ENCODE results near the gene SOX8.

Gene SOX8

DNA sequence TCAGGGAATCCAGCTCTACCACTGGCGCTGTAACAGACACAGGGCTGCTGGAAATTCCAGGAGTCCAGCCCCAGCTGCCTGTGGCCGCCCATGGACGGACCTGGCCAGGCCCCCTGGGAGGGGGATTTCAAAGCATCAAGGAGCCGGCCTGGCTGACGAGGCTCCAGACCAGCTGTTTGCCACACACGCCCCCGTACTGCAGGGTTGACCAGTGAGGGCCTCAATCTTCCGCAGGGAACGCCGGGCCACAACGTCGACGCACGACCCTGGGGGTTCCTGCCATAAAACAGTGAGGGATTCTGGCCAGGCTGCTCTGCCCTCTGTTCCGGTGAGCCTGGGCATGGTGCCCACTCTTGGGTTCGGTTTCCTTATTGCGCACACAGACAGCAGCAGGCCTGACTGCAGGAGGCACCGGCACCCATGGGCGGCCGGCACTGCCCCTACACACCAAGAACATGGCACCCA, 14.5 kb upstream of the SOX8 start:
- no peak overlapping the region for H3K27ac ChIP-seq (ENCODE audit: extremely low read depth, low read depth, low read length)
- H3K36me3 ChIP-seq (ENCODE audit: control insufficient read depth in 2 of 2, insufficient read depth in 1 of 2, low read length in 2 of 2), result peaks cover 0 to 26% of the 10 kb centered on the region in 2 experiments; a peak in 1 of 3 replicates
- no peak overlapping the region for H3K4me3 ChIP-seq (ENCODE audit: low read depth, low read length)
- TF ChIP-seq KLF1 (tag by site-specific recombination; IDR thresholded peaks at IDR 0.05) (no peak), ZNF366 (tag by site-specific recombination; conservative IDR thresholded peaks at IDR 0.05) (no peak), ZNF10 (tag by site-specific recombination; IDR thresholded peaks at IDR 0.05) (no peak), ZNF211 (tag by site-specific recombination; IDR thresholded peaks at IDR 0.05; ENCODE audit: low read depth) (no peak), ZNF658 (tag by site-specific recombination; IDR thresholded peaks at IDR 0.05) (no peak), ZNF707 (tag by site-specific recombination; IDR thresholded peaks at IDR 0.05) (no peak), IKZF3 (tag by site-specific recombination; IDR thresholded peaks at IDR 0.05) (no peak), ZNF292 (tag by site-specific recombination; IDR thresholded peaks at IDR 0.05; ENCODE audit: borderline replicate concordance, low read depth) (no peak), BCL11A (tag by site-specific recombination; IDR thresholded peaks at IDR 0.05; ENCODE audit: low read depth) (no peak)
- TF ChIP-seq, protein P1, sequence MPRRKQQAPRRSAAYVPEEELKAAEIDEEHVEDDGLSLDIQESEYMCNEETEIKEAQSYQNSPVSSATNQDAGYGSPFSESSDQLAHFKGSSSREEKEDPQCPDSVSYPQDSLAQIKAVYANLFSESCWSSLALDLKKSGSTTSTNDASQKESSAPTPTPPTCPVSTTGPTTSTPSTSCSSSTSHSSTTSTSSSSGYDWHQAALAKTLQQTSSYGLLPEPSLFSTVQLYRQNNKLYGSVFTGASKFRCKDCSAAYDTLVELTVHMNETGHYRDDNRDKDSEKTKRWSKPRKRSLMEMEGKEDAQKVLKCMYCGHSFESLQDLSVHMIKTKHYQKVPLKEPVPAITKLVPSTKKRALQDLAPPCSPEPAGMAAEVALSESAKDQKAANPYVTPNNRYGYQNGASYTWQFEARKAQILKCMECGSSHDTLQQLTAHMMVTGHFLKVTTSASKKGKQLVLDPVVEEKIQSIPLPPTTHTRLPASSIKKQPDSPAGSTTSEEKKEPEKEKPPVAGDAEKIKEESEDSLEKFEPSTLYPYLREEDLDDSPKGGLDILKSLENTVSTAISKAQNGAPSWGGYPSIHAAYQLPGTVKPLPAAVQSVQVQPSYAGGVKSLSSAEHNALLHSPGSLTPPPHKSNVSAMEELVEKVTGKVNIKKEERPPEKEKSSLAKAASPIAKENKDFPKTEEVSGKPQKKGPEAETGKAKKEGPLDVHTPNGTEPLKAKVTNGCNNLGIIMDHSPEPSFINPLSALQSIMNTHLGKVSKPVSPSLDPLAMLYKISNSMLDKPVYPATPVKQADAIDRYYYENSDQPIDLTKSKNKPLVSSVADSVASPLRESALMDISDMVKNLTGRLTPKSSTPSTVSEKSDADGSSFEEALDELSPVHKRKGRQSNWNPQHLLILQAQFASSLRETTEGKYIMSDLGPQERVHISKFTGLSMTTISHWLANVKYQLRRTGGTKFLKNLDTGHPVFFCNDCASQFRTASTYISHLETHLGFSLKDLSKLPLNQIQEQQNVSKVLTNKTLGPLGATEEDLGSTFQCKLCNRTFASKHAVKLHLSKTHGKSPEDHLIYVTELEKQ (tag by site-specific recombination; IDR thresholded peaks at IDR 0.05; ENCODE audit: borderline replicate concordance), result no peak
- TF ChIP-seq, protein P2, sequence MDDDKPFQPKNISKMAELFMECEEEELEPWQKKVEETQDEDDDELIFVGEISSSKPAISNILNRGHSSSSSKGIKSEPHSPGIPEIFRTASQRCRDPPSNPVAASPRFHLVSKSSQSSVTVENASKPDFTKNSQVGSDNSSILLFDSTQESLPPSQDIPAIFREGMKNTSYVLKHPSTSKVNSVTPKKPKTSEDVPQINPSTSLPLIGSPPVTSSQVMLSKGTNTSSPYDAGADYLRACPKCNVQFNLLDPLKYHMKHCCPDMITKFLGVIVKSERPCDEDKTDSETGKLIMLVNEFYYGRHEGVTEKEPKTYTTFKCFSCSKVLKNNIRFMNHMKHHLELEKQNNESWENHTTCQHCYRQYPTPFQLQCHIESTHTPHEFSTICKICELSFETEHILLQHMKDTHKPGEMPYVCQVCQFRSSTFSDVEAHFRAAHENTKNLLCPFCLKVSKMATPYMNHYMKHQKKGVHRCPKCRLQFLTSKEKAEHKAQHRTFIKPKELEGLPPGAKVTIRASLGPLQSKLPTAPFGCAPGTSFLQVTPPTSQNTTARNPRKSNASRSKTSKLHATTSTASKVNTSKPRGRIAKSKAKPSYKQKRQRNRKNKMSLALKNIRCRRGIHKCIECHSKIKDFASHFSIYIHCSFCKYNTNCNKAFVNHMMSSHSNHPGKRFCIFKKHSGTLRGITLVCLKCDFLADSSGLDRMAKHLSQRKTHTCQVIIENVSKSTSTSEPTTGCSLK (tag by site-specific recombination; IDR thresholded peaks at IDR 0.05), result no peak
- TF ChIP-seq, protein P3, sequence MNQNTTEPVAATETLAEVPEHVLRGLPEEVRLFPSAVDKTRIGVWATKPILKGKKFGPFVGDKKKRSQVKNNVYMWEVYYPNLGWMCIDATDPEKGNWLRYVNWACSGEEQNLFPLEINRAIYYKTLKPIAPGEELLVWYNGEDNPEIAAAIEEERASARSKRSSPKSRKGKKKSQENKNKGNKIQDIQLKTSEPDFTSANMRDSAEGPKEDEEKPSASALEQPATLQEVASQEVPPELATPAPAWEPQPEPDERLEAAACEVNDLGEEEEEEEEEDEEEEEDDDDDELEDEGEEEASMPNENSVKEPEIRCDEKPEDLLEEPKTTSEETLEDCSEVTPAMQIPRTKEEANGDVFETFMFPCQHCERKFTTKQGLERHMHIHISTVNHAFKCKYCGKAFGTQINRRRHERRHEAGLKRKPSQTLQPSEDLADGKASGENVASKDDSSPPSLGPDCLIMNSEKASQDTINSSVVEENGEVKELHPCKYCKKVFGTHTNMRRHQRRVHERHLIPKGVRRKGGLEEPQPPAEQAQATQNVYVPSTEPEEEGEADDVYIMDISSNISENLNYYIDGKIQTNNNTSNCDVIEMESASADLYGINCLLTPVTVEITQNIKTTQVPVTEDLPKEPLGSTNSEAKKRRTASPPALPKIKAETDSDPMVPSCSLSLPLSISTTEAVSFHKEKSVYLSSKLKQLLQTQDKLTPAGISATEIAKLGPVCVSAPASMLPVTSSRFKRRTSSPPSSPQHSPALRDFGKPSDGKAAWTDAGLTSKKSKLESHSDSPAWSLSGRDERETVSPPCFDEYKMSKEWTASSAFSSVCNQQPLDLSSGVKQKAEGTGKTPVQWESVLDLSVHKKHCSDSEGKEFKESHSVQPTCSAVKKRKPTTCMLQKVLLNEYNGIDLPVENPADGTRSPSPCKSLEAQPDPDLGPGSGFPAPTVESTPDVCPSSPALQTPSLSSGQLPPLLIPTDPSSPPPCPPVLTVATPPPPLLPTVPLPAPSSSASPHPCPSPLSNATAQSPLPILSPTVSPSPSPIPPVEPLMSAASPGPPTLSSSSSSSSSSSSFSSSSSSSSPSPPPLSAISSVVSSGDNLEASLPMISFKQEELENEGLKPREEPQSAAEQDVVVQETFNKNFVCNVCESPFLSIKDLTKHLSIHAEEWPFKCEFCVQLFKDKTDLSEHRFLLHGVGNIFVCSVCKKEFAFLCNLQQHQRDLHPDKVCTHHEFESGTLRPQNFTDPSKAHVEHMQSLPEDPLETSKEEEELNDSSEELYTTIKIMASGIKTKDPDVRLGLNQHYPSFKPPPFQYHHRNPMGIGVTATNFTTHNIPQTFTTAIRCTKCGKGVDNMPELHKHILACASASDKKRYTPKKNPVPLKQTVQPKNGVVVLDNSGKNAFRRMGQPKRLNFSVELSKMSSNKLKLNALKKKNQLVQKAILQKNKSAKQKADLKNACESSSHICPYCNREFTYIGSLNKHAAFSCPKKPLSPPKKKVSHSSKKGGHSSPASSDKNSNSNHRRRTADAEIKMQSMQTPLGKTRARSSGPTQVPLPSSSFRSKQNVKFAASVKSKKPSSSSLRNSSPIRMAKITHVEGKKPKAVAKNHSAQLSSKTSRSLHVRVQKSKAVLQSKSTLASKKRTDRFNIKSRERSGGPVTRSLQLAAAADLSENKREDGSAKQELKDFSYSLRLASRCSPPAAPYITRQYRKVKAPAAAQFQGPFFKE (tag by site-specific recombination; IDR thresholded peaks at IDR 0.05; ENCODE audit: borderline replicate concordance), result no peak
- TF ChIP-seq, protein P4, sequence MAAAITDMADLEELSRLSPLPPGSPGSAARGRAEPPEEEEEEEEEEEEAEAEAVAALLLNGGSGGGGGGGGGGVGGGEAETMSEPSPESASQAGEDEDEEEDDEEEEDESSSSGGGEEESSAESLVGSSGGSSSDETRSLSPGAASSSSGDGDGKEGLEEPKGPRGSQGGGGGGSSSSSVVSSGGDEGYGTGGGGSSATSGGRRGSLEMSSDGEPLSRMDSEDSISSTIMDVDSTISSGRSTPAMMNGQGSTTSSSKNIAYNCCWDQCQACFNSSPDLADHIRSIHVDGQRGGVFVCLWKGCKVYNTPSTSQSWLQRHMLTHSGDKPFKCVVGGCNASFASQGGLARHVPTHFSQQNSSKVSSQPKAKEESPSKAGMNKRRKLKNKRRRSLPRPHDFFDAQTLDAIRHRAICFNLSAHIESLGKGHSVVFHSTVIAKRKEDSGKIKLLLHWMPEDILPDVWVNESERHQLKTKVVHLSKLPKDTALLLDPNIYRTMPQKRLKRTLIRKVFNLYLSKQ (tag by site-specific recombination; IDR thresholded peaks at IDR 0.05; ENCODE audit: borderline replicate concordance), result no peak
- peaks cover 7% of the 10 kb centered on the region; the same call in 1 of the 2 replicates for H3K4me1 ChIP-seq (ENCODE audit: control insufficient read depth, insufficient read depth, low read length)
- ChIA-PET CTCF (no interaction called here), POLR2A (no interaction called here)
- H3K9me3 ChIP-seq (ENCODE audit: control insufficient read depth, insufficient read depth, low read depth, low read length), result no peaks in the 10 kb centered on the region

Measured in HEK293 (cell line).